IMR-90 (cell line): ENCODE data around the gene PLEKHO2. TPM values are rescaled to one million over a fixed set of nuclear protein-coding genes. Genes with fewer than 3 reads are reported as not detected.
A peak's percentile ranks its signal among the peaks of the same experiment; 100 is the strongest.

Source experiments
- ATAC-seq: fragments of 200-7000 bp; cut with Tn5 transposase; 2 replicates; pipeline ENCODE4 v1.9.1; 2020; ENCODE audit warnings: low read depth, mild to moderate bottlenecking, moderate library complexity
- BruUV-seq: library from RNA; stranded (reverse); fragments of 400-500 nt; replicated peaks from 2 replicates; lab custom pipeline; 2021; lab: Mats Ljungman, UMichigan
- CTCF ChIA-PET: fragments of 300-600 bp; formaldehyde crosslinking; extraction: SDS; loops from one replicate; lab custom pipeline; 2021; ENCODE audit warnings: antibody characterized with exemption; lab: Yijun Ruan, JAX
- POLR2A ChIA-PET: fragments of 300-600 bp; sonication (Branson Sonifier 250); formaldehyde crosslinking; loops from one replicate; lab custom pipeline; 2022; ENCODE audit warnings: antibody characterized with exemption; ENCODE audit not compliant: unreplicated experiment; lab: Charles Lee
- DNase-seq: peaks from one replicate; pipeline ENCODE4 v3.0.0; 2013
- H2AFZ ChIP-seq: replicated peaks from 2 replicates; pipeline ENCODE3; 2013; ENCODE audit warnings: low read length, mild to moderate bottlenecking; ENCODE audit not compliant: poor library complexity
- H2AK5ac ChIP-seq: 2 replicates; pipeline ENCODE4 v1.6.1; 2013; ENCODE audit warnings: low read depth, low read length, inconsistent platforms
- H2AK9ac ChIP-seq: replicated peaks from 2 replicates; pipeline ENCODE3; 2013; ENCODE audit warnings: mild to moderate bottlenecking, low read depth, low read length, moderate library complexity; ENCODE audit not compliant: poor library complexity
- H2BK120ac ChIP-seq: 2 replicates; pipeline ENCODE4 v1.6.1; 2013; ENCODE audit warnings: low read depth, low read length, inconsistent platforms
- H2BK15ac ChIP-seq: 3 replicates; pipeline ENCODE4 v1.6.1; 2013; ENCODE audit warnings: low read depth, low read length, inconsistent platforms
- H2BK20ac ChIP-seq: 2 replicates; pipeline ENCODE4 v1.6.1; 2013; ENCODE audit warnings: low read depth, mild to moderate bottlenecking, inconsistent platforms, low read length, moderate library complexity
- H2BK5ac ChIP-seq: 2 replicates; pipeline ENCODE4 v1.6.1; 2013; ENCODE audit warnings: mild to moderate bottlenecking, low read depth, low read length, inconsistent platforms; ENCODE audit not compliant: poor library complexity, severe bottlenecking
- H3K14ac ChIP-seq: replicated peaks from 2 replicates; pipeline ENCODE4 v1.6.1; 2013; ENCODE audit warnings: low read depth, low read length, inconsistent platforms
- H3K18ac ChIP-seq: 2 replicates; pipeline ENCODE4 v1.6.1; 2013; ENCODE audit warnings: low read depth, low read length, control low read depth
- H3K23ac ChIP-seq: 2 replicates; pipeline ENCODE4 v1.6.1; 2013; ENCODE audit warnings: low read depth, low read length, inconsistent platforms
- H3K27ac ChIP-seq: 2 replicates; pipeline ENCODE4 v1.5.1; 2013; ENCODE audit warnings: mild to moderate bottlenecking, control low read depth, low read length; ENCODE audit not compliant: insufficient read depth
- H3K27me3 ChIP-seq: 2 replicates; pipeline ENCODE4 v1.6.1; 2013; ENCODE audit warnings: low read length; ENCODE audit not compliant: control insufficient read depth, insufficient read depth
- H3K36me3 ChIP-seq: 2 replicates; pipeline ENCODE4 v1.6.1; 2013; ENCODE audit warnings: low read length, mixed read lengths; ENCODE audit not compliant: control insufficient read depth, insufficient read depth
- H3K4ac ChIP-seq: 2 replicates; pipeline ENCODE4 v1.6.1; 2013; ENCODE audit warnings: low read depth, low read length, inconsistent platforms
- H3K4me1 ChIP-seq: 2 replicates; pipeline ENCODE4 v1.6.1; 2013; ENCODE audit warnings: low read length, mixed read lengths; ENCODE audit not compliant: control insufficient read depth, insufficient read depth
- H3K4me2 ChIP-seq: 2 replicates; pipeline ENCODE4 v1.6.1; 2013; ENCODE audit warnings: low read depth, mild to moderate bottlenecking, control low read depth, low read length, moderate library complexity
- H3K4me3 ChIP-seq: 2 replicates; pipeline ENCODE4 v1.5.1; 2013; ENCODE audit warnings: low read depth, mild to moderate bottlenecking, control low read depth, low read length, moderate library complexity; ENCODE audit not compliant: insufficient read depth
- H3K56ac ChIP-seq: 2 replicates; pipeline ENCODE4 v1.6.1; 2013; ENCODE audit warnings: low read length, inconsistent platforms; ENCODE audit not compliant: insufficient read depth; ENCODE audit errors: extremely low read depth
- H3K79me1 ChIP-seq, 2 experiments: 2 replicates each; pipeline ENCODE4 v1.6.1; 2013; ENCODE audit warnings: low read length in 2 of 2, inconsistent platforms in 1 of 2, low read depth in 1 of 2
- H3K9ac ChIP-seq: 2 replicates; pipeline ENCODE4 v1.6.1; 2013; ENCODE audit warnings: low read depth, low read length, control low read depth
- H3K9me1 ChIP-seq: 2 replicates; pipeline ENCODE4 v1.6.1; 2013; ENCODE audit warnings: low read length, inconsistent platforms; ENCODE audit not compliant: insufficient read depth
- H3K9me3 ChIP-seq: 2 replicates; pipeline ENCODE4 v1.6.1; 2013; ENCODE audit warnings: low read length; ENCODE audit not compliant: control insufficient read depth, insufficient read depth
- H4K20me1 ChIP-seq: 2 replicates; pipeline ENCODE4 v1.6.1; 2013; ENCODE audit warnings: low read length, inconsistent platforms; ENCODE audit not compliant: insufficient read depth
- H4K5ac ChIP-seq: 2 replicates; pipeline ENCODE4 v1.6.1; 2013; ENCODE audit warnings: mild to moderate bottlenecking, low read depth, low read length, control low read depth
- H4K8ac ChIP-seq, 2 experiments: 2 replicates each; pipeline ENCODE4 v1.6.1; 2013; ENCODE audit warnings: low read depth in 2 of 2, low read length in 2 of 2, control low read depth in 1 of 2, inconsistent platforms in 1 of 2
- H4K91ac ChIP-seq: 2 replicates; pipeline ENCODE4 v1.6.1; 2013; ENCODE audit warnings: low read depth, low read length, inconsistent platforms; ENCODE audit not compliant: insufficient read depth
- BHLHE40 ChIP-seq: fragments of 150-350 bp; IDR thresholded peaks from 2 replicates; pipeline ENCODE4 v1.6.1; 2016; ENCODE audit warnings: mild to moderate bottlenecking, low read depth, low read length
- CEBPB ChIP-seq: IDR thresholded peaks from 2 replicates; pipeline ENCODE4 v1.6.1; 2012; ENCODE audit warnings: low read depth, low read length, improper control_type of control experiment
- CHD1 ChIP-seq: IDR thresholded peaks from 2 replicates; pipeline ENCODE4 v1.6.1; 2012; ENCODE audit warnings: low read depth, low read length, improper control_type of control experiment
- ELK1 ChIP-seq: fragments of 150-350 bp; IDR thresholded peaks from 2 replicates; pipeline ENCODE4 v1.6.1; 2016; ENCODE audit warnings: low read depth, mild to moderate bottlenecking, low read length, moderate library complexity, borderline replicate concordance
- FOS ChIP-seq: fragments of 150-350 bp; IDR thresholded peaks from 2 replicates; pipeline ENCODE4 v1.6.1; 2016; ENCODE audit warnings: low read depth, low read length
- MAFK ChIP-seq: IDR thresholded peaks from 2 replicates; pipeline ENCODE4 v1.6.1; 2012; ENCODE audit warnings: low read depth, low read length, improper control_type of control experiment
- MAZ ChIP-seq: IDR thresholded peaks from 2 replicates; pipeline ENCODE4 v1.6.1; 2012; ENCODE audit warnings: low read depth, mild to moderate bottlenecking, low read length, improper control_type of control experiment, moderate library complexity, borderline replicate concordance
- MXI1 ChIP-seq: IDR thresholded peaks from 2 replicates; pipeline ENCODE4 v1.6.1; 2012; ENCODE audit warnings: low read depth, mild to moderate bottlenecking, low read length, moderate library complexity, borderline replicate concordance
- NFE2L2 ChIP-seq: fragments of 150-350 bp; IDR thresholded peaks from 2 replicates; pipeline ENCODE4 v1.6.1; 2016; ENCODE audit warnings: low read depth, mild to moderate bottlenecking, low read length
- POLR2A ChIP-seq: IDR thresholded peaks from 2 replicates; pipeline ENCODE4 v1.6.1; 2012; ENCODE audit warnings: mild to moderate bottlenecking, low read depth, low read length
- RAD21 ChIP-seq: IDR thresholded peaks from 2 replicates; pipeline ENCODE4 v1.6.1; 2012; ENCODE audit warnings: low read length, improper control_type of control experiment
- RCOR1 ChIP-seq: IDR thresholded peaks from 2 replicates; pipeline ENCODE4 v1.6.1; 2012; ENCODE audit warnings: mild to moderate bottlenecking, low read length, improper control_type of control experiment; ENCODE audit not compliant: insufficient replicate concordance
- RFX5 ChIP-seq: IDR thresholded peaks from 2 replicates; pipeline ENCODE4 v1.8.0; 2012; ENCODE audit warnings: low read depth, mild to moderate bottlenecking, low read length, moderate library complexity
- SMC3 ChIP-seq: fragments of 150-350 bp; IDR thresholded peaks from 2 replicates; pipeline ENCODE4 v1.6.1; 2016; ENCODE audit warnings: low read depth, mild to moderate bottlenecking, antibody characterized with exemption, low read length, moderate library complexity
- USF2 ChIP-seq: fragments of 150-350 bp; IDR thresholded peaks from 2 replicates; pipeline ENCODE4 v1.6.1; 2017; ENCODE audit warnings: mild to moderate bottlenecking, antibody characterized with exemption, low read length, low read depth
- WGBS, 2 experiments: methylation state at CpG; one replicate each; pipeline versions ENCODE4 v1.1.5 to v1.1.7; 2013; ENCODE audit warnings: missing lambda C conversion rate in 2 of 2; ENCODE audit not compliant: insufficient read length in 1 of 2; ENCODE audit errors: extremely low coverage in 2 of 2; 5-methylcytosine and 5-hydroxymethylcytosine counted together
- dilution Hi-C: fragments of 300-500 bp; cut with HindIII; formaldehyde crosslinking; loops from one replicate; pipeline ENCODE4 v1.14.3; 2018; ENCODE audit warnings: low sequenced_read_pairs; ENCODE audit not compliant: unreplicated experiment
- in situ Hi-C: fragments of 300-500 bp; cut with MboI; formaldehyde crosslinking; loops from 3 replicates; pipeline ENCODE4 v1.14.3; 2019; ENCODE audit warnings: low sequenced_read_pairs, inconsistent platforms, mixed read lengths
- intact Hi-C: fragments of 100-400 bp; cut with micrococcal nuclease; formaldehyde crosslinking; loops from 2 replicates; pipeline ENCODE4 v1.10.0; 2022
- polyA plus RNA-seq, 3 experiments: library from polyadenylated mRNA; depleted of rRNA; stranded (reverse); fragments of >200 nt; gene quantifications; 2 replicates each; pipeline ENCODE4 v1.2.3, GENCODE V29; 2012; ENCODE audit warnings: low replicate concordance in 1 of 3
- total RNA-seq: library from RNA; depleted of rRNA; stranded (reverse); fragments of >200 nt; gene quantifications from 2 replicates; pipeline ENCODE4 v1.2.3, GENCODE V29; 2012

Gene PLEKHO2
- total and polyA plus RNA-seq, 2 of the 4 experiments (the other 2 are of a cell fraction) = 19.0 to 22.5 TPM

DNA sequence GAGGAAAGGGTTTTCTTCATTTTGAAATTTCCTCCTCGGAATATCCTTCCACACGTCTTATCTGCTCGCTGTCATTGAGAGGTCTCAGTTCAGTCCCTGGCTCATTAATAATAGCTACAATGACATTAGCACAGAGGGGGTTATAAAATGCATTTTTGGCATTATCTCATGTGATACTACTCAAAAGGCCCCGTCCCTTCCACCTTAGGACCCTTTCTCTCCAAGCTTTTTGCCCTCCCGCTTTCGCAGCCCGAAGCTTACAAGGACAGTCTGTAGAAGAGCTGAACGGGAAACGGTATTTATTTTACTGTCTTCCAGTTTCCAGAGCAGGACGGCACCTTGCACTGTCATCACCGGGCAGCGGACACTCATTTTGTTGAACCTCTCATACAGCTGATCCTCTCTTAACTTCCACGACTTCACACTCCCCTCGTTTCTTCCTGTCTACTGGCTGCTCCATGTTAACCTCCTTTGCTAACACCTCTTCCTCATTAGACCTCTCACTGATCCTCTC is 5.6 kb upstream of the PLEKHO2 start:
- Histone ChIP-seq H3K9ac (peak overlapping the region; percentile 17; the same call in 1 of the 2 replicates), H3K79me1 (peaks cover 0 to 12% of the 10 kb centered on the region in 2 experiments; a peak in 2 of 4 replicates), H3K4me2 (peak overlapping the region; percentile 58), H3K9me1 (peaks cover 12% of the 10 kb centered on the region; the same call in 1 of the 2 replicates), H4K5ac (peak overlapping the region; percentile 80), H3K14ac (peak overlapping the region; percentile 90), H4K20me1 (no peaks in the 10 kb centered on the region), H3K56ac (peak overlapping the region; percentile 45; the same call in 1 of the 2 replicates), H2BK15ac (peak overlapping the region; percentile 46; the same call in 1 of the 3 replicates), H2AK9ac (no peak overlapping the region), H3K27ac (0 out of 2 replicates have a peak overlapping the region, but pooled peaks have one; percentile 3), H3K18ac (peak overlapping the region; percentile 36; the same call in 1 of the 2 replicates), H3K4me1 (peaks cover 7% of the 10 kb centered on the region), H2BK120ac (peak overlapping the region; percentile 85), H3K27me3 (no peaks in the 10 kb centered on the region), H4K8ac (peak overlapping the region; percentile 77 to 94), H2BK5ac (peak overlapping the region; percentile 40), H3K9me3 (no peaks in the 10 kb centered on the region), H4K91ac (peak overlapping the region; percentile 59), H3K36me3 (no peaks in the 10 kb centered on the region), H3K4ac (peak overlapping the region; percentile 51), H3K23ac (peak overlapping the region; percentile 93), H3K4me3 (peak overlapping the region; percentile 6; the same call in 1 of the 2 replicates), H2BK20ac (peak overlapping the region; percentile 50; the same call in 1 of the 2 replicates), H2AK5ac (peak overlapping the region; percentile 52; the same call in 1 of the 2 replicates), H2AFZ (peak overlapping the region; percentile 87)
- in situ Hi-C loops = no loop called here
- no peak; the same call in none of the 2 replicates for ATAC-seq
- BruUV-seq = no TSS peak
- ChIA-PET POLR2A (no interaction called here), CTCF (interaction anchor here (0.7 to 1.0 kb wide), 3 partner anchors 12 to 58 kb away, joined by 3 to 6 read pairs (median 3); no protein-coding TSS in a partner anchor)
- WGBS, 2 experiments = 38% methylated on average over 9 of the region's 14 CpGs; no CpG with 5 or more reads in 1 of the 2 experiments
- dilution Hi-C loops = no loop called here
- no peak for DNase-seq
- intact Hi-C loops = no loop called here
- TF ChIP-seq MAFK (no peak), RCOR1 (no peak), RFX5 (no peak), MXI1 (no peak), ELK1 (no peak), NFE2L2 (no peak), SMC3 (no peak), USF2 (no peak), CEBPB (no peak), MAZ (no peak), BHLHE40 (no peak), POLR2A (no peak), FOS (no peak), CHD1 (no peak), RAD21 (no peak)
